Subcutaneous abdominal adipose tissue (tissue), 5 donors: ENCODE data around the gene PPP2R5D.

ENCODE experiments used
- H3K27ac ChIP-seq: one replicate; pipeline ENCODE4 v1.7.0; 2013; ENCODE audit warnings: low read depth, mild to moderate bottlenecking, inconsistent platforms, low read length, moderate library complexity
- H3K27me3 ChIP-seq, 5 donors: one replicate each; pipeline ENCODE4 v1.7.0; 2013; ENCODE audit warnings: low read length in 5 of 5, inconsistent platforms in 1 of 5; ENCODE audit not compliant: control insufficient read depth in 5 of 5, insufficient read depth in 4 of 5
- H3K36me3 ChIP-seq, 5 donors: one replicate each; pipeline ENCODE4 v1.7.0; 2013; ENCODE audit warnings: low read length in 5 of 5; ENCODE audit not compliant: control insufficient read depth in 5 of 5, insufficient read depth in 5 of 5
- H3K4me1 ChIP-seq, 5 donors: one replicate each; pipeline ENCODE4 v1.7.0; 2013; ENCODE audit warnings: low read length in 5 of 5, mild to moderate bottlenecking in 3 of 5, moderate library complexity in 1 of 5; ENCODE audit not compliant: control insufficient read depth in 5 of 5, insufficient read depth in 5 of 5
- H3K4me3 ChIP-seq, 5 donors: one replicate each; pipeline ENCODE4 v1.7.0; 2013; ENCODE audit warnings: low read length in 5 of 5, low read depth in 1 of 5
- H3K9ac ChIP-seq, 5 donors: one replicate each; pipeline ENCODE4 v1.7.0; 2013; ENCODE audit warnings: low read length in 5 of 5, mild to moderate bottlenecking in 4 of 5, moderate library complexity in 3 of 5
- H3K9me3 ChIP-seq, 5 donors: one replicate each; pipeline ENCODE4 v1.7.0; 2013; ENCODE audit warnings: low read length in 5 of 5; ENCODE audit not compliant: control insufficient read depth in 5 of 5
- donor health status: healthy.
- donor health status: healthy.
- donor health status: healthy.
- donor health status: healthy.
- donor health status: healthy.

Gene PPP2R5D

DNA sequence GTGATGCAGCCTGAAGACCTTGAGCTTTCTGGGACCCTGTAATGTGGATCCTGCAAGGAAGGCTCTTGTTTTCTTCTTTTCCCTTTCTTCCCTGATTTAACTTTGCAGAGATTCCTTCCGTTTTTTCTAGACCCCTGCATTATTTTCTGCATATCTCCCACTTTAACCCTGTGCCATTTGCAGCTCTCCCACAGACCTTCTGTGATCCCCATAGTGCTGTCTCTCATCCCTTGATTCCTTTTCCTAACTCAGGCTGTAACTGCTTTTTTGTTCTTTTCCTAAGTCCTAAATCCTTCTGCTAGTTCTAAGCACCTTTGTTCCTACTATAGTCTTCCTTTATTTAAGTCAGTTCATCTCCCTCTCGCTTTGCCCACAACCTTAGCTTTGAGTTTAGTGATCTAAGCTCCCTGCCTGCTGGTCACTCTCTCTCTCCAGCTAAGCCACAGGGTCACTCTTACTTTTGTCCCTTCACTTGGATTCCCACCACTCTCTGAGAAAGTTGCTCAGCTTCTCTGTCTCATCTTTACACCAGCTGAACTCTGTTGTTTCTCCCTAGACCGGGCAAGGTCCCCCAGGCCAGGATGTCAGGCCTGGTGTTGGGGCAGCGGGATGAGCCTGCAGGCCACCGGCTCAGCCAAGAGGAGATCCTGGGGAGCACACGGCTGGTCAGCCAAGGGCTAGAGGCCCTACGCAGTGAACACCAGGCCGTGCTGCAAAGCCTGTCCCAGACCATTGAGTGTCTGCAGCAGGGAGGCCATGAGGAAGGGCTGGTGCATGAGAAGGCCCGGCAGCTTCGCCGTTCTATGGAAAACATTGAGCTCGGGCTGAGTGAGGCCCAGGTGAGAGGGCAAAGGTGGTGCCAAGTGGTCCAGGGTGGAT lies 76.6 kb downstream of the PPP2R5D start:
- no peaks in the 10 kb centered on the region for H3K27me3 ChIP-seq
- H3K4me3 ChIP-seq: peak overlapping the region in 4 of 5 donors; percentile 90 to 95 (median 92)
- H3K36me3 ChIP-seq: peaks cover 2 to 29% (median 22%) of the 10 kb centered on the region in 5 donors
- peak overlapping the region in 3 of 5 donors; percentile 13 to 95 (median 91) for H3K9ac ChIP-seq
- no peaks in the 10 kb centered on the region for H3K9me3 ChIP-seq
- no peak overlapping the region for H3K27ac ChIP-seq
- H3K4me1 ChIP-seq: peaks cover 5 to 29% (median 26%) of the 10 kb centered on the region in 5 donors

DNA sequence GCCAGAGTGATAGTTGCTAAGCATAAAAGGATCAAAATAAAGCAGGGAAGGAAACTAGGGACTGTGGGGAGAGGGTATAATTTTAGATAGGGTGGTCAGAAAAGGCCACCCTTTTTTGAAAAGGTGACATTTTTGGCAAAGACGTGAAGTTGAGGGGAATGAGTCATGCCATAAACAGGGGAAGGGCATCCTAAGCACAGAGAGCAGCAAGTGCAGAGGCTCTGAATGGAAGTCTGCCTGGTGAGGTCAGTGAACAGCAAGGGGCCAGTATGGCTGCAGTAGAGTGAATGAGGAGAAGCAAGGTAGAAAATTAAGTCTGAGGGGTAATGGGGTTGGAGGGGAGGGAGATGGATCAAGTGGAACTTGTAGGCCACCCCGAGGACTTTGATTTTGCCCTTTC lies 77.5 kb downstream of the PPP2R5D start:
- Histone ChIP-seq H3K4me3 (no peak overlapping the region), H3K27ac (no peak overlapping the region), H3K9me3 (no peaks in the 10 kb centered on the region), H3K27me3 (no peaks in the 10 kb centered on the region), H3K4me1 (peaks cover 5 to 29% (median 26%) of the 10 kb centered on the region in 5 donors), H3K9ac (no peak overlapping the region), H3K36me3 (peaks cover 2 to 34% (median 26%) of the 10 kb centered on the region in 5 donors)
